ENCODE data around the gene PTPN14.
A peak's percentile ranks its signal among the peaks of the same experiment; 100 is the strongest.

The PTPN14 gene

GRCh38 chr1:214338212-214338611, 213.2 kb downstream of the PTPN14 start:
- DNase-seq: no peak

GRCh38 chr1:214337511-214337910, 213.9 kb downstream of the PTPN14 start:
- no peak for DNase-seq

GRCh38 chr1:214337015-214337414, 214.4 kb downstream of the PTPN14 start:
- no peak for DNase-seq

- DNase-seq: no peak
Observed at GRCh38 chr1:214335567-214335966, 215.8 kb downstream of the PTPN14 start.

GRCh38 chr1:214332946-214333798, 218.2 kb downstream of the PTPN14 start:
- DNase-seq: peak in 24 of 56 donors; percentile 4 to 71 (median 14)

GRCh38 chr1:214331827-214332423, 219.5 kb downstream of the PTPN14 start:
- DNase-seq: peak in 17 of 56 donors; percentile 2 to 34 (median 7)

- no peak for DNase-seq
Observed at GRCh38 chr1:214331180-214331579, 220.2 kb downstream of the PTPN14 start.

GRCh38 chr1:214330715-214331114, 220.7 kb downstream of the PTPN14 start:
- no peak for DNase-seq

- DNase-seq: no peak
Observed at GRCh38 chr1:214330222-214330621, 221.2 kb downstream of the PTPN14 start.

- no peak for DNase-seq
Observed at GRCh38 chr1:214329470-214330220, 221.8 kb downstream of the PTPN14 start.

- DNase-seq: peak in 50 of 56 donors; percentile 9 to 89 (median 64)
Observed at GRCh38 chr1:214328770-214329469, 222.5 kb downstream of the PTPN14 start.

- no peak for DNase-seq
Observed at GRCh38 chr1:214327514-214327913, 223.9 kb downstream of the PTPN14 start.

GRCh38 chr1:214326406-214326805, 225.0 kb downstream of the PTPN14 start:
- DNase-seq: no peak

GRCh38 chr1:214324896-214325800, 226.3 kb downstream of the PTPN14 start:
- no peak for DNase-seq

- DNase-seq: no peak
Observed at GRCh38 chr1:214321705-214322453, 229.5 kb downstream of the PTPN14 start.

- DNase-seq: no peak
Observed at GRCh38 chr1:214319938-214320337, 231.5 kb downstream of the PTPN14 start.

GRCh38 chr1:214318956-214319736, 232.3 kb downstream of the PTPN14 start:
- no peak for DNase-seq

- DNase-seq: no peak
Observed at GRCh38 chr1:214318356-214318755, 233.0 kb downstream of the PTPN14 start.

GRCh38 chr1:214317734-214318133, 233.7 kb downstream of the PTPN14 start:
- no peak for DNase-seq
